IMR-90 (cell line): ENCODE data around the gene FOXO6. TPM values are rescaled to one million over a fixed set of nuclear protein-coding genes. Genes with fewer than 3 reads are reported as not detected.

Source experiments
- ATAC-seq: fragments of 200-7000 bp; cut with Tn5 transposase; 2 replicates; pipeline ENCODE4 v1.9.1; 2020; ENCODE audit warnings: low read depth, mild to moderate bottlenecking, moderate library complexity
- BruUV-seq: library from RNA; stranded (reverse); fragments of 400-500 nt; replicated peaks from 2 replicates; lab custom pipeline; 2021; lab: Mats Ljungman, UMichigan
- CTCF ChIA-PET: fragments of 300-600 bp; formaldehyde crosslinking; extraction: SDS; loops from one replicate; lab custom pipeline; 2021; ENCODE audit warnings: antibody characterized with exemption; lab: Yijun Ruan, JAX
- POLR2A ChIA-PET: fragments of 300-600 bp; sonication (Branson Sonifier 250); formaldehyde crosslinking; loops from one replicate; lab custom pipeline; 2022; ENCODE audit warnings: antibody characterized with exemption; ENCODE audit not compliant: unreplicated experiment; lab: Charles Lee
- DNase-seq: peaks from one replicate; pipeline ENCODE4 v3.0.0; 2013
- H2AFZ ChIP-seq: replicated peaks from 2 replicates; pipeline ENCODE3; 2013; ENCODE audit warnings: low read length, mild to moderate bottlenecking; ENCODE audit not compliant: poor library complexity
- H2AK5ac ChIP-seq: 2 replicates; pipeline ENCODE4 v1.6.1; 2013; ENCODE audit warnings: low read depth, low read length, inconsistent platforms
- H2AK9ac ChIP-seq: replicated peaks from 2 replicates; pipeline ENCODE3; 2013; ENCODE audit warnings: mild to moderate bottlenecking, low read depth, low read length, moderate library complexity; ENCODE audit not compliant: poor library complexity
- H2BK120ac ChIP-seq: 2 replicates; pipeline ENCODE4 v1.6.1; 2013; ENCODE audit warnings: low read depth, low read length, inconsistent platforms
- H2BK15ac ChIP-seq: 3 replicates; pipeline ENCODE4 v1.6.1; 2013; ENCODE audit warnings: low read depth, low read length, inconsistent platforms
- H2BK20ac ChIP-seq: 2 replicates; pipeline ENCODE4 v1.6.1; 2013; ENCODE audit warnings: low read depth, mild to moderate bottlenecking, inconsistent platforms, low read length, moderate library complexity
- H2BK5ac ChIP-seq: 2 replicates; pipeline ENCODE4 v1.6.1; 2013; ENCODE audit warnings: mild to moderate bottlenecking, low read depth, low read length, inconsistent platforms; ENCODE audit not compliant: poor library complexity, severe bottlenecking
- H3K14ac ChIP-seq: replicated peaks from 2 replicates; pipeline ENCODE4 v1.6.1; 2013; ENCODE audit warnings: low read depth, low read length, inconsistent platforms
- H3K18ac ChIP-seq: 2 replicates; pipeline ENCODE4 v1.6.1; 2013; ENCODE audit warnings: low read depth, low read length, control low read depth
- H3K23ac ChIP-seq: 2 replicates; pipeline ENCODE4 v1.6.1; 2013; ENCODE audit warnings: low read depth, low read length, inconsistent platforms
- H3K27ac ChIP-seq: 2 replicates; pipeline ENCODE4 v1.5.1; 2013; ENCODE audit warnings: mild to moderate bottlenecking, control low read depth, low read length; ENCODE audit not compliant: insufficient read depth
- H3K27me3 ChIP-seq: 2 replicates; pipeline ENCODE4 v1.6.1; 2013; ENCODE audit warnings: low read length; ENCODE audit not compliant: control insufficient read depth, insufficient read depth
- H3K36me3 ChIP-seq: 2 replicates; pipeline ENCODE4 v1.6.1; 2013; ENCODE audit warnings: low read length, mixed read lengths; ENCODE audit not compliant: control insufficient read depth, insufficient read depth
- H3K4ac ChIP-seq: 2 replicates; pipeline ENCODE4 v1.6.1; 2013; ENCODE audit warnings: low read depth, low read length, inconsistent platforms
- H3K4me1 ChIP-seq: 2 replicates; pipeline ENCODE4 v1.6.1; 2013; ENCODE audit warnings: low read length, mixed read lengths; ENCODE audit not compliant: control insufficient read depth, insufficient read depth
- H3K4me2 ChIP-seq: 2 replicates; pipeline ENCODE4 v1.6.1; 2013; ENCODE audit warnings: low read depth, mild to moderate bottlenecking, control low read depth, low read length, moderate library complexity
- H3K4me3 ChIP-seq: 2 replicates; pipeline ENCODE4 v1.5.1; 2013; ENCODE audit warnings: low read depth, mild to moderate bottlenecking, control low read depth, low read length, moderate library complexity; ENCODE audit not compliant: insufficient read depth
- H3K56ac ChIP-seq: 2 replicates; pipeline ENCODE4 v1.6.1; 2013; ENCODE audit warnings: low read length, inconsistent platforms; ENCODE audit not compliant: insufficient read depth; ENCODE audit errors: extremely low read depth
- H3K79me1 ChIP-seq, 2 experiments: 2 replicates each; pipeline ENCODE4 v1.6.1; 2013; ENCODE audit warnings: low read length in 2 of 2, inconsistent platforms in 1 of 2, low read depth in 1 of 2
- H3K9ac ChIP-seq: 2 replicates; pipeline ENCODE4 v1.6.1; 2013; ENCODE audit warnings: low read depth, low read length, control low read depth
- H3K9me1 ChIP-seq: 2 replicates; pipeline ENCODE4 v1.6.1; 2013; ENCODE audit warnings: low read length, inconsistent platforms; ENCODE audit not compliant: insufficient read depth
- H3K9me3 ChIP-seq: 2 replicates; pipeline ENCODE4 v1.6.1; 2013; ENCODE audit warnings: low read length; ENCODE audit not compliant: control insufficient read depth, insufficient read depth
- H4K20me1 ChIP-seq: 2 replicates; pipeline ENCODE4 v1.6.1; 2013; ENCODE audit warnings: low read length, inconsistent platforms; ENCODE audit not compliant: insufficient read depth
- H4K5ac ChIP-seq: 2 replicates; pipeline ENCODE4 v1.6.1; 2013; ENCODE audit warnings: mild to moderate bottlenecking, low read depth, low read length, control low read depth
- H4K8ac ChIP-seq, 2 experiments: 2 replicates each; pipeline ENCODE4 v1.6.1; 2013; ENCODE audit warnings: low read depth in 2 of 2, low read length in 2 of 2, control low read depth in 1 of 2, inconsistent platforms in 1 of 2
- H4K91ac ChIP-seq: 2 replicates; pipeline ENCODE4 v1.6.1; 2013; ENCODE audit warnings: low read depth, low read length, inconsistent platforms; ENCODE audit not compliant: insufficient read depth
- BHLHE40 ChIP-seq: fragments of 150-350 bp; IDR thresholded peaks from 2 replicates; pipeline ENCODE4 v1.6.1; 2016; ENCODE audit warnings: mild to moderate bottlenecking, low read depth, low read length
- CEBPB ChIP-seq: IDR thresholded peaks from 2 replicates; pipeline ENCODE4 v1.6.1; 2012; ENCODE audit warnings: low read depth, low read length, improper control_type of control experiment
- MAZ ChIP-seq: IDR thresholded peaks from 2 replicates; pipeline ENCODE4 v1.6.1; 2012; ENCODE audit warnings: low read depth, mild to moderate bottlenecking, low read length, improper control_type of control experiment, moderate library complexity, borderline replicate concordance
- NFE2L2 ChIP-seq: fragments of 150-350 bp; IDR thresholded peaks from 2 replicates; pipeline ENCODE4 v1.6.1; 2016; ENCODE audit warnings: low read depth, mild to moderate bottlenecking, low read length
- POLR2A ChIP-seq: IDR thresholded peaks from 2 replicates; pipeline ENCODE4 v1.6.1; 2012; ENCODE audit warnings: mild to moderate bottlenecking, low read depth, low read length
- RCOR1 ChIP-seq: IDR thresholded peaks from 2 replicates; pipeline ENCODE4 v1.6.1; 2012; ENCODE audit warnings: mild to moderate bottlenecking, low read length, improper control_type of control experiment; ENCODE audit not compliant: insufficient replicate concordance
- RFX5 ChIP-seq: IDR thresholded peaks from 2 replicates; pipeline ENCODE4 v1.8.0; 2012; ENCODE audit warnings: low read depth, mild to moderate bottlenecking, low read length, moderate library complexity
- SMC3 ChIP-seq: fragments of 150-350 bp; IDR thresholded peaks from 2 replicates; pipeline ENCODE4 v1.6.1; 2016; ENCODE audit warnings: low read depth, mild to moderate bottlenecking, antibody characterized with exemption, low read length, moderate library complexity
- WGBS, 2 experiments: methylation state at CpG; one replicate each; pipeline versions ENCODE4 v1.1.5 to v1.1.7; 2013; ENCODE audit warnings: missing lambda C conversion rate in 2 of 2; ENCODE audit not compliant: insufficient read length in 1 of 2; ENCODE audit errors: extremely low coverage in 2 of 2; 5-methylcytosine and 5-hydroxymethylcytosine counted together
- dilution Hi-C: fragments of 300-500 bp; cut with HindIII; formaldehyde crosslinking; loops from one replicate; pipeline ENCODE4 v1.14.3; 2018; ENCODE audit warnings: low sequenced_read_pairs; ENCODE audit not compliant: unreplicated experiment
- in situ Hi-C: fragments of 300-500 bp; cut with MboI; formaldehyde crosslinking; loops from 3 replicates; pipeline ENCODE4 v1.14.3; 2019; ENCODE audit warnings: low sequenced_read_pairs, inconsistent platforms, mixed read lengths
- intact Hi-C: fragments of 100-400 bp; cut with micrococcal nuclease; formaldehyde crosslinking; loops from 2 replicates; pipeline ENCODE4 v1.10.0; 2022
- polyA plus RNA-seq, 3 experiments: library from polyadenylated mRNA; depleted of rRNA; stranded (reverse); fragments of >200 nt; gene quantifications; 2 replicates each; pipeline ENCODE4 v1.2.3, GENCODE V29; 2012; ENCODE audit warnings: low replicate concordance in 1 of 3
- total RNA-seq: library from RNA; depleted of rRNA; stranded (reverse); fragments of >200 nt; gene quantifications from 2 replicates; pipeline ENCODE4 v1.2.3, GENCODE V29; 2012

The FOXO6 gene
- total and polyA plus RNA-seq, 2 of the 4 experiments (the other 2 are of a cell fraction): not detected

- Histone ChIP-seq H3K23ac (no peak overlapping the region), H3K4me1 (no peaks in the 10 kb centered on the region), H2AK5ac (no peak overlapping the region), H2BK120ac (no peak overlapping the region), H3K14ac (no peak overlapping the region), H2BK15ac (no peak overlapping the region), H2AFZ (no peak overlapping the region), H3K4me3 (no peak overlapping the region), H3K27ac (no peak overlapping the region), H3K79me1 (no peaks in the 10 kb centered on the region), H3K18ac (no peak overlapping the region), H3K4me2 (no peak overlapping the region), H3K4ac (no peak overlapping the region), H2BK5ac (no peak overlapping the region), H4K20me1 (no peaks in the 10 kb centered on the region), H3K36me3 (no peaks in the 10 kb centered on the region), H3K9me3 (no peaks in the 10 kb centered on the region), H4K5ac (no peak overlapping the region), H3K9me1 (0 out of 2 replicates have a peak, but pooled peaks cover 5% of the 10 kb centered on the region), H3K27me3 (peaks cover 26% of the 10 kb centered on the region), H2BK20ac (no peak overlapping the region), H4K8ac (no peak overlapping the region), H3K9ac (no peak overlapping the region), H2AK9ac (no peak overlapping the region), H3K56ac (no peak overlapping the region), H4K91ac (no peak overlapping the region)
- ChIA-PET POLR2A (interaction anchor here (0.5 kb wide), 1 partner anchor 12 kb away, joined by 5 read pairs; no protein-coding TSS in a partner anchor), CTCF (no interaction called here)
- no TSS peak for BruUV-seq
- peak; percentile 84 for TF ChIP-seq CEBPB
- TF ChIP-seq POLR2A: no peak
- no peak for TF ChIP-seq NFE2L2
- no peak for TF ChIP-seq MAZ
- TF ChIP-seq RFX5: no peak
- TF ChIP-seq BHLHE40: no peak
- no peak for TF ChIP-seq RCOR1
- no peak for TF ChIP-seq SMC3
- intact Hi-C loops: no loop called here
- dilution Hi-C loops: no loop called here
- DNase-seq (peak; percentile 41), ATAC-seq (peak; percentile 72)
- 30% methylated on average over 8 of the region's 15 CpGs; no CpG with 5 or more reads in 1 of the 2 experiments for WGBS, 2 experiments
- in situ Hi-C loops: no loop called here
Observed at GRCh38 chr1:41315146-41315822, 46.0 kb upstream of the FOXO6 start.
